ENCODE results near the gene PHF2.
"Not testable (repeated sequence)": the region's sequence is repeated elsewhere in the genome, so short reads cannot be mapped to it uniquely, and the experiment has no call there.

The PHF2 gene

GRCh38 chr9:93666439-93666784, 90.0 kb downstream of the PHF2 start:
- intact Hi-C loops (cut with DNase I), result not testable (repeated sequence)

GRCh38 chr9:93667006-93667405, 90.6 kb downstream of the PHF2 start:
- peak in 21 of 42 donors; percentile 1 to 45 (median 11) for DNase-seq
- intact Hi-C loops (cut with DNase I), result no loop called here

More at GRCh38 chr9:93666439-93666784, 90.0 kb downstream of the PHF2 start:
- peak in 7 of 42 donors; percentile 1 to 25 (median 8) for DNase-seq

GRCh38 chr9:93667627-93668026, 91.2 kb downstream of the PHF2 start:
- intact Hi-C loops (cut with DNase I), result no loop called here
- DNase-seq, result peak in 15 of 42 donors; percentile 0 to 32 (median 6)

- peak in 25 of 42 donors; percentile 0 to 33 (median 7) for DNase-seq
- intact Hi-C loops (cut with DNase I), result no loop called here
These were observed 92.0 kb downstream of the PHF2 start for GRCh38 chr9:93668261-93668871.

GRCh38 chr9:93669116-93669957, 93.0 kb downstream of the PHF2 start:
- DNase-seq, result peak in 29 of 42 donors; percentile 1 to 42 (median 9)
- intact Hi-C loops (cut with DNase I), result no loop called here

- intact Hi-C loops (cut with DNase I), result no loop called here
- DNase-seq, result peak in 9 of 42 donors; percentile 1 to 24 (median 4)
These were observed 93.5 kb downstream of the PHF2 start for GRCh38 chr9:93669958-93670207.

- intact Hi-C loops (cut with DNase I), result no loop called here
These were observed 94.0 kb downstream of the PHF2 start for GRCh38 chr9:93670208-93671019.

GRCh38 chr9:93671020-93671338, 94.6 kb downstream of the PHF2 start:
- peak in 2 of 42 donors; percentile 1 to 4 for DNase-seq
- intact Hi-C loops (cut with DNase I), result no loop called here

More at GRCh38 chr9:93670208-93671019, 94.0 kb downstream of the PHF2 start:
- peak in 23 of 42 donors; percentile 1 to 27 (median 7) for DNase-seq

GRCh38 chr9:93672330-93673020, 96.1 kb downstream of the PHF2 start:
- intact Hi-C loops (cut with DNase I), result not testable (repeated sequence)
- DNase-seq, result peak in 7 of 42 donors; percentile 1 to 27 (median 3)

- peak in 23 of 42 donors; percentile 2 to 40 (median 11) for DNase-seq
- intact Hi-C loops (cut with DNase I), result no loop called here
These were observed 96.8 kb downstream of the PHF2 start for GRCh38 chr9:93673021-93673838.

- peak in 20 of 42 donors; percentile 0 to 32 (median 10) for DNase-seq
These were observed 97.5 kb downstream of the PHF2 start for GRCh38 chr9:93673839-93674334.

GRCh38 chr9:93674580-93675335, 98.4 kb downstream of the PHF2 start:
- intact Hi-C loops (cut with DNase I), result no loop called here
- DNase-seq, result peak in 21 of 42 donors; percentile 2 to 28 (median 8)

More at GRCh38 chr9:93673839-93674334, 97.5 kb downstream of the PHF2 start:
- intact Hi-C loops (cut with DNase I), result no loop called here

- intact Hi-C loops (cut with DNase I), result no loop called here
- DNase-seq, result peak in 19 of 42 donors; percentile 1 to 40 (median 11)
These were observed 99.2 kb downstream of the PHF2 start for GRCh38 chr9:93675336-93676150.

GRCh38 chr9:93676310-93677047, 100.1 kb downstream of the PHF2 start:
- peak in 21 of 42 donors; percentile 4 to 38 (median 10) for DNase-seq
- intact Hi-C loops (cut with DNase I), result no loop called here

GRCh38 chr9:93677048-93677571, 100.7 kb downstream of the PHF2 start:
- intact Hi-C loops (cut with DNase I), result no loop called here

More at GRCh38 chr9:93677048-93677571, 100.7 kb downstream of the PHF2 start:
- DNase-seq, result peak in 22 of 42 donors; percentile 0 to 32 (median 10)

Measured in head of caudate nucleus (tissue), 42 donors.